HG02759 (cell line): ENCODE results near the gene GTPBP4.
"Not testable (repeated sequence)": the region's sequence is repeated elsewhere in the genome, so short reads cannot be mapped to it uniquely, and the experiment has no call there.

Experiments
- ATAC-seq: cut with Tn5 transposase; IDR thresholded peaks from one replicate; pipeline ENCODE4 v1.9.1; 2021; ENCODE audit warnings: mild to moderate bottlenecking, moderate library complexity; ENCODE audit not compliant: unreplicated experiment

GTPBP4 gene

GRCh38 chr10:1022413-1022812 is 34.2 kb downstream of the GTPBP4 start:
- ATAC-seq, result no peak

GRCh38 chr10:1024103-1024502 is 35.9 kb downstream of the GTPBP4 start:
- no peak for ATAC-seq

GRCh38 chr10:1025683-1026082 is 37.4 kb downstream of the GTPBP4 start, which contains the start of gene IDI2:
IDI2 (minus strand) TSS chr10:1025859; CDS start chr10:1024723, 1,136 bp downstream.
- no peak for ATAC-seq

- ATAC-seq, result no peak
These were observed 38.3 kb downstream of the GTPBP4 start for GRCh38 chr10:1026578-1026977.

DNA sequence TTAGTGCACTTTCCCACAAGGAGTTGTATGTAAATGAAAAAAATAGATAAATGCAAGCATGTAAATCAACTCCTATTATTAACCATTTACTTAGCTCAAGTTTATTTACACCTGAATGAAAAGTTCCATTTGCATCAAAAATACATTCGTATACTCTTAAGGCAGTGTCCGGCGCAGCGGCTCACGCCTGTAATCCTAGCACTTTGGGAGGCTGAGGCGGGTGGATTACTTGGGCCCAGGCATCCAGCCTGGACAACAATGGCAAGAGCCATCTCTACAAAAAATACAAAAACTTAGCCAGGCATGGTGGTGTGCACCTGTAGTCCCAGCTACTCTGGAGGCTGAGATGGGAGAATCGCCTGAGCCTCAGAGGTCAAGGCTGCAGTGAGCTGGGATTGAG is 41.6 kb downstream of the GTPBP4 start:
- ATAC-seq, result no peak

DNA sequence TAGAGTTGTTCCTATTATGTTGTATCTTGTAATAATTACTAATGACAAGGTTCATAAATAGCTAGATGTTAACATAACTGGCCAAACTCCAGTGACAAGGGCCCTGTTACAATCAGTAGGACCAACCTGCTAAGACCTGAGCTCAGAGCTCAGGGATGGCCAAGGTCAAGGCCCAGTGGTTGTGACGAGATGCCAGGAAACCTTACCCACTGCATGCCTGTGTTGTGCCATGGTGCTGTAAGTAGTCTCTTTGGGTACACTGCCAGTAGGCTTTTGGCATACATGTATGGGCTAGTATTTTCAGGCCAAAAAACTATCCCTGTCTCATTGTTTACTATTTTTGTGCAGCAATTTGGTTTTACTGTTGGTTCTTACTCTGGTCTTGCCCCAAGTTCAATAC is 45.4 kb downstream of the GTPBP4 start:
- no peak for ATAC-seq

DNA sequence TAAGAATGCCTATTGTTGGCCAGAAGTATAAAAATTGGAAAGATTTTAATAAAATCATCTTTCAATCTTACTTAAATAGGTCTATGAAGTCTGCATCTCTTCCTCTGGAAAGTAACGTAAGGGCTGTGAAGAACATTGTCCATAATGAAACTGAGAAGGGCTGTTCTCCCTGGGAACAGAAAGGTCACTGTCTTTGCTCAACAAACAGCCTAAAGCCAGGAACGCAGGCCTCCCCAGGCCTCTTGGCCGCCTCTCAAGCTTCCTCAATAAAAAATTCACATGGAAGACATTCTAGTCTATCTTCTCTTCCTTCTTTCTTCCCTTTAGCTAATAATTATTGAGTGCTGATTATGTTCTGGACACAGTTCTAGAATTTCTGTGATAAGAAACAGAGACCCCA is 46.5 kb downstream of the GTPBP4 start:
- ATAC-seq, result no peak

DNA sequence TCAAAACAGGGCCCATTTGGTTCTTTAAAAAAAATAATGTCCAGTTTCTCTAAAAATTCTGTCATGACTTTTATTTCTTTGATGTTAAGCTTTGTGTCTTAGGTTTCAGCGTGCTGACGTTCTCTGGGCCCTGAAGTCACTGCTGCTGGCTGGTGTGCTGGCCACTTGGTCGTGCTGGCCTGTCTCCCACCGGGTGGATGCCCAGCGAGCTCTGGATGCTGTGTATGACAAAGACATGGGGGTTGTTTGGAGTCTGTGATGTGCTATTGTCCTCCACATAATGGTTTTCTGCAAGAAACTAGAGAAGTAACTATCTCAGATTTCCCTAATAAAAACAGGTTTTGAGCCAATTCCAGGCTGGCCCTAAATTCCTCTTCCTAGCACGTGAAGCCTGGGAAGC is 47.0 kb downstream of the GTPBP4 start:
- ATAC-seq, result no peak

DNA sequence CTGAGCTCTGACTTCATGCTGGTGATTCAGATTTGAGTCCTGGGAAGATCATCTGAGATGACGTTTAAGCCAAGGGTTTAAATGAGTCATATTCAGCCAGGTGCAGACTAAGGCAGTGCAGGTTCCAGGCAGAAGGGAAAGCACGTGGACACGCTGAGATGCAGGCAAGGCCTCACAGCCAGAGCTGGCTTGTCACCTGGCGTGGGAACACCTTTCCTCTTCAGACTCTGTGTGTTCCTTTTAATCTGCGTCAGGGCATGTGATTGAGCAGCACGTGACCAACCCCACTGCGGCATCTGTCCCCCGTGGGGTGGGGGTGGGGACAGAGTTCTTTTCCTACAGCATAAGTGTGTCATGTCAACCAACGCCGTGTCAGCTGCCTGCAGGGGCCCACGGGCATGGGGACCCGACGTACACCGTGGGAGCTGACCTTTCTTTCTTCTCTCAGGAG is 48.1 kb downstream of the GTPBP4 start:
- peak; percentile 82 for ATAC-seq

GRCh38 chr10:1037098-1037497 is 48.9 kb downstream of the GTPBP4 start:
- no peak for ATAC-seq

- not testable (repeated sequence) for ATAC-seq
These were observed 50.5 kb downstream of the GTPBP4 start for GRCh38 chr10:1038769-1039168.

GRCh38 chr10:1040133-1040532 is 51.9 kb downstream of the GTPBP4 start:
- no peak for ATAC-seq

DNA sequence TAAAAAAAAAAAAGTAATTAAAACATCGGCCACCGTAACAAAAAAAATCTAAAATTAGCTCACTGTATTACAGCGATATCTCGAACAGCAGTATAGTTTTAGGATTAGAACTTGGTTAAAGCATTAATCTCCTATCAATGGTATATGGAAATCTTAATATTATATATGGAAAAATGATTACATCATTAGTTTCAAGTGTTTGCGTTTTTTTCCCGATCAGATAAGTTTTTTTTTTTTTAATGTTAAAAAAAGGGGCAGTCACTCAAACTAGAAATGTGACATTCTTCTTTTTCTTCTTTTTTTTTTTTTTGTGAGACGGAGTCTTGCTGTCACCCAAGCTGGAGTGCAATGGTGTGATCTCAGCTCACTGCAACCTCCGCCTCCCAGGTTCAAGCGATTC is 53.3 kb downstream of the GTPBP4 start:
- ATAC-seq, result no peak

DNA sequence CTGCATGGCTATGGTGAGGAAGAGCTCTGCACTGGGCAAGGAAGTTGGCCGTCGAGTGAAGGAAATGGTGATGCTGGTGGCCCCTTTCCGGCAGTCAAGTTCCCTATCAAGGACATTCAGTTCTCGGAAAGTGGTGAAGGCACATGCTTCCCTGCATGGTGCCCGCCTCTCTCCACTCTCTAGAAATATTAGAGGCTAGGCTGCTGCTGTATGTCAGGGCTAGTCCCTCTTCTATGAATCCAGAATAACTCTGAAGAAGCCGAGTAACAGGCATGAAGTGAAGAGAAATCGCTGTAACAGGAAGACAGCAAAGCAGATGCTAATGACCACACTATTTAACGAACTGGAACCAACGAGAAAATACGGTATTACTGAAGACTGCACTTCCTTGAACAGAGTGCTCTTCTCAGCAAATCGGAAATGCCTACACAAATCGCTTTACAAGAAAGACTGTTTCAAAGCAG is 55.3 kb downstream of the GTPBP4 start:
- peak; percentile 58 for ATAC-seq

GRCh38 chr10:1044146-1044545 is 55.9 kb downstream of the GTPBP4 start:
- no peak for ATAC-seq

DNA sequence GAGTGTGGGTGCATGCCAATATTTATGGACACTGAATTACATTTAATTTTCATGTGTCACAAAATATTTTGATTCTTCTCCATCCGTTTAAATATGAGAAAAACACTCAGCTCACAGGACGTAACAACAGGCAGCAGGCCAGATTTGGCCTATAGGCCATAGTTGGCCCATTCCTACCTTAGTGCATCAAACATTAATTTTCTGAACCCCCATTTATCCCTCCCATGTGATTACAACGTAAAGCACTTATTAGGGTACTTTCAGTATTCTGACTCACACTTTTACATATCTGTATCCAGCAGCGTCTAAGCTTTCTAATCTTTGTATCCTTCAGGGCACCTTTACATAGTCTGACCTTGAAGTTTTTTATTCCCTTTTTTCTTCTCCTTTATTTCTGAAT is 56.7 kb downstream of the GTPBP4 start:
- no peak for ATAC-seq

DNA sequence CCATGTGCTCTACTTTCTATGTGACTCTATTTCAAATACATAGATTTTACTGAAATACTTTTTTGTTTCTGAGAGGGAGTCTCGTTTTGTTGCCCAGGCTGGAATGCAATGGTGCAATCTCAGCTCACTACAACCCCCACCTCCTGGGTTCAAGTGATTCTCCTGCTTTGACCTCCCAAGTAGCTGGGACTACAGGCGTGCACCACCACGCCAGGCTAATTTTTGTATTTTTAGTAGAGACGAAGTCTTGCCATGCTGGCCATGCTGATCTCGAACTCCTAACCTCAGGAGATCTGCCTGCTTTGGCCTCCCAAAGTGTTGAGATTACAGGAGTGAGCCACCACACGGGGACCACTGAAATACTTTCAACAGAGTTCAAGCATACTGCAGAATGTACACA is 57.2 kb downstream of the GTPBP4 start:
- ATAC-seq, result no peak

DNA sequence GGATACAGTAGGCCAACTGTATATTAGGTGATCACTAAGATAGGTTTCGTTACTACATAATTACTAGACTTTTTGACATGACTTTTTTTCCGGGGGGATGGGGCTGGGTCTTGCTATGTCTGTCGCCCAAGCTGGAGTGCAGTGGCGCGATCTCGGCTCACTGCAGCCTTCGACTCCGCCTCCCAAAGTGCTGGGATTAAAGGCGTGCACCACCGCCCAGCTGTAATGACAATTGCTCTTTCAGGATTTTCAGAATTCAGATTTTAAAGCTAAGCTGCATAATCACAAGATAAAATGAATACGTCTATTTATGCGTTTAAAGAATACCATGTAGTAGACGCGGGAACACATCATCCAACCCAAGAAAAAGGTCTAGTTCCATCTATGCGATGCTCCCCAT is 59.7 kb downstream of the GTPBP4 start:
- ATAC-seq, result no peak

- ATAC-seq, result no peak
These were observed 60.1 kb downstream of the GTPBP4 start for GRCh38 chr10:1048349-1048731.

- ATAC-seq, result peak; percentile 84
These were observed 60.6 kb downstream of the GTPBP4 start, which contains the start of gene IDI1 for GRCh38 chr10:1048732-1049424. IDI1 (minus strand) TSS chr10:1049119; CDS start chr10:1049003, 116 bp downstream.

GRCh38 chr10:1049425-1049958 is 61.3 kb downstream of the GTPBP4 start:
- ATAC-seq, result peak; percentile 1

DNA sequence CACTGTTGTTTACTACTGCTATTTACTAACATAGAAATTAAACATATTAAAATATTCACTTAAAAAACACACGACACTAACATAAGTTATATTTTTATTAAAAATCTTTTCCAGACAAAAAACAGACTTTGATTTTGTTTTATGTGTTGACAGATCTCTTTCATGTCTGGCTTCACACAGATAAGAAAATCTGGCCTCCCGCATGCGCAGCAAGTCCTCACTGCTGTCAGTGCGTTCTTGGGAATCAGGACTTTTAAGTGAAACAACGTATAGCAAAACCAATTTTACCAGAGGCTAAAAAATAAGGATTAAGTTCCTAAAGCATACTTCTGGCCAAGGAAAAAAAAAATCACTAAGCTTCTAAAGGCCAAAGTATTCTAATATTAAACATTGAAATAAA is 61.9 kb downstream of the GTPBP4 start:
- ATAC-seq, result no peak

- ATAC-seq, result no peak
These were observed 62.3 kb downstream of the GTPBP4 start for GRCh38 chr10:1050554-1050953.
